Measurements from ENCODE around the gene KIR3DL1.
"Not testable (repeated sequence)": the region's sequence is repeated elsewhere in the genome, so short reads cannot be mapped to it uniquely, and the experiment has no call there.

KIR3DL1 gene

DNA sequence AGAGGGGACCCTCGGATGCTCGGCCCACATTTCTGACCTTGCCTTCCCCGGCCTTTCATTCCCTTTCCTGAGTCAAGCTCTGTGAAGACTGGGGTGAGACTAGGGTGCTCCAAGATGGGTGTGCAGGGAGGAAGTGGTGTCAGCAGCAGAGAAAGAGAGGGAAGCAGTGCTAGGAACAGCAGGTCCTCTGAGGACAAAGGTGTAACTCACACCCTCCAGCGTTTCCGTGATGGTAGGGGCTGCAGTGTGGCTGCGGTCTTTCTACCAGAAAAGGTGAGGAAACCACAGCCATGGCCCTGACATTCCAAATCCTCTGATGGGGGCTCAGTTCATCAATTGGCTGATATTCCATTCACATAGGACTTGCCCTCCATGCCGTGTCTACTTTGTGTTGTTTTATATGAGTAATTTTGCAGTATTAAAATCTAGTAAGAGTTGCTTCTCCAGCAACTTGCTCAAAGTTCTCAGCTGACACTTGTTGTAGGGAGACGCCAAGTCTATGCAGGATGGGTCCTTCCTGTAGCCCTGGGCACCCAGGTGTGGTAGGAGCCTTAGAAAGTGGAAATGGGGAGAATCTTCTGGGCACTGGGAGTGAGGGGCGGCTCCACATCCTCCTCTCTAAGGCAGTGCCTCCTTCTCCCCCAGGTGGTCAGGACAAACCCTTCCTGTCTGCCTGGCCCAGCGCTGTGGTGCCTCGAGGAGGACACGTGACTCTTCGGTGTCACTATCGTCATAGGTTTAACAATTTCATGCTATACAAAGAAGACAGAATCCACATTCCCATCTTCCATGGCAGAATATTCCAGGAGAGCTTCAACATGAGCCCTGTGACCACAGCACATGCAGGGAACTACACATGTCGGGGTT lies 1.6 kb downstream of the KIR3DL1 start:
- H3K4me1 ChIP-seq (ENCODE audit: control insufficient read depth, low read depth, low read length) = no peaks in the 10 kb centered on the region
- H3K4me3 ChIP-seq (ENCODE audit: low read length) = no peak overlapping the region
- peaks cover 43% of the 10 kb centered on the region for H3K9me3 ChIP-seq (ENCODE audit: control insufficient read depth, low read depth, low read length)
- H3K27ac ChIP-seq (ENCODE audit: low read length) = no peak overlapping the region
- no peaks in the 10 kb centered on the region for H3K27me3 ChIP-seq (ENCODE audit: control insufficient read depth, insufficient read depth, low read length)
- H3K36me3 ChIP-seq (ENCODE audit: control insufficient read depth, low read depth, low read length) = no peaks in the 10 kb centered on the region
- no peak overlapping the region for H3K9ac ChIP-seq (ENCODE audit: low read length)

DNA sequence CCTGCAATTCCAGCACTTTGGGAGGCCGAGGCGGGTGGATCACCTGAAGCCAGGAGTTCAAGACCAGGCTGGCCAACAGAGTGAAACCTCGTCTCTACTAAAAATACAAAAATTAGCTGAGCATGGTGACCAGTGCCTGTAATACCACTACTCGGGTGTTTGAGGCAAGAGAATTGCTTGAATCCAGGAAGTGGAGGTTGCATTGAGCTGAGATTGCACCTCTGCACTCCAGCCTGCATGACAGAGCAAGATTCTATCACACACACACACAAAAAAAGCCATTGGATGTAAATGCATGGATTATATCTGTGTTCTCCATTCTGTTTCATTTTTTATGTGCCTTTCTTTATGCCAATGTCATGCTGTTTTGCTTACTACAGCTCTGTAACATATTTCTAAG lies 8.1 kb downstream of the KIR3DL1 start:
- peaks cover 12% of the 10 kb centered on the region for H3K9me3 ChIP-seq (ENCODE audit: control insufficient read depth, low read depth, low read length)
- H3K4me1 ChIP-seq (ENCODE audit: control insufficient read depth, low read depth, low read length); H3K27me3 ChIP-seq (ENCODE audit: control insufficient read depth, insufficient read depth, low read length); H3K27ac ChIP-seq (ENCODE audit: low read length); H3K4me3 ChIP-seq (ENCODE audit: low read length); H3K9ac ChIP-seq (ENCODE audit: low read length); H3K36me3 ChIP-seq (ENCODE audit: control insufficient read depth, low read depth, low read length): not testable (repeated sequence)

DNA sequence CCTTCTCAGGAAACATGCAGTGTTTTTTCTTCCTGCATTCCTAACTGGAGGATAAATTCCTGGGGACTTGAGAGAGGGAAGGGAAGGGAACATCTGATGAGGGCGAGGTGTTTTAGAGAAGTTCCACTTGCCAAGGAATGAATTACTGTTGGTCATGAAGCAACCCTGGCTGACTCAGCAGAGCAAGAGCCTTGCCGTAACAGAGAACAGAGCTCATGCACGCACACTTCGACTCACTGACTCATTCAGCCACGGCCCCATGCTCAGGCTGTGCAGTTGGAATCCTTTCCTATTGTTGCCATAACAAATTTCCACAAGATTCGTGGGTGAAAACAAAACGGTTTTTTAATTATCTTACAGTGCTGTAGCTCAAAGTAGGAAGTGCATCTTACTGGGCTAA lies 9.1 kb downstream of the KIR3DL1 start:
- not testable (repeated sequence) for H3K9ac ChIP-seq (ENCODE audit: low read length); H3K27ac ChIP-seq (ENCODE audit: low read length); H3K27me3 ChIP-seq (ENCODE audit: control insufficient read depth, insufficient read depth, low read length); H3K4me1 ChIP-seq (ENCODE audit: control insufficient read depth, low read depth, low read length); H3K36me3 ChIP-seq (ENCODE audit: control insufficient read depth, low read depth, low read length); H3K4me3 ChIP-seq (ENCODE audit: low read length)
- peaks cover 11% of the 10 kb centered on the region for H3K9me3 ChIP-seq (ENCODE audit: control insufficient read depth, low read depth, low read length)

DNA sequence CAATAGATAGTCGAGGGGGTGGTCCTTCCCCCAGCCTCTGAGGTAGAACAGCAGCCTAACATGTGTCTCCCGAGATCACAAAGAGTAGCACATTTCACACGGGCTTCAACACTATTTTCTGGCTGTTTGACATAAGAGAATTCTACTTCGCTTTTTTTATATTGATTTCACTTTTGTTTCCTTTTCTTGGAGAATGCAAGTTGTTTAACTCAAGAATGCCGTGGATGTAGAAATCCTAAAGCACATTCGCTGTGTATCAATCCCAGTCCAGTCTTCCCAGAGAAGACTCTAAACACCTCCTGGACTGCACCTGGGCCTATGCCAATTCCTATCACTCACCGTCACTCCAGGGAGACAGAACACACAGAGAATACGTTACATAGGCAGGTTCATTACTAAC lies 11.8 kb downstream of the KIR3DL1 start:
- H3K27me3 ChIP-seq (ENCODE audit: control insufficient read depth, insufficient read depth, low read length); H3K9ac ChIP-seq (ENCODE audit: low read length); H3K9me3 ChIP-seq (ENCODE audit: control insufficient read depth, low read depth, low read length); H3K36me3 ChIP-seq (ENCODE audit: control insufficient read depth, low read depth, low read length); H3K27ac ChIP-seq (ENCODE audit: low read length); H3K4me1 ChIP-seq (ENCODE audit: control insufficient read depth, low read depth, low read length); H3K4me3 ChIP-seq (ENCODE audit: low read length): not testable (repeated sequence)

DNA sequence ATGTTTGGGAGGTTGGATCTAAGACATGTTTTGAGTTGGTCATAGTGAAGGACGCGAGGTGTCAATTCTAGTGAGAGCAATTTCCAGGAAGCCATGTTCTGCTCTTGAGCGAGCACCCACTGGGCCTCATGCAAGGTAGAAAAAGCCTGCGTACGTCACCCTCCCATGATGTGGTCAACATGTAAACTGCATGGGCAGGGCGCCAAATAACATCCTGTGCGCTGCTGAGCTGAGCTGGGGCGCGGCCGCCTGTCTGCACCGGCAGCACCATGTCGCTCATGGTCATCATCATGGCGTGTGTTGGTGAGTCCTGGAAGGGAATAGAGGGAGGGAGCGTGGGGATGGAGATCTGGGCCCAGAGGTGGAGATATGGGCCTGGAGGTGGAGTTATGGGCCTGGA lies 16.2 kb downstream of the KIR3DL1 start, which contains the start of gene KIR2DS4:
TSS of gene KIR2DS4 (plus strand) at position 181 of the 400 bp plus-strand sequence.
- H3K4me3 ChIP-seq (ENCODE audit: low read length); H3K9me3 ChIP-seq (ENCODE audit: control insufficient read depth, low read depth, low read length): not testable (repeated sequence)

DNA sequence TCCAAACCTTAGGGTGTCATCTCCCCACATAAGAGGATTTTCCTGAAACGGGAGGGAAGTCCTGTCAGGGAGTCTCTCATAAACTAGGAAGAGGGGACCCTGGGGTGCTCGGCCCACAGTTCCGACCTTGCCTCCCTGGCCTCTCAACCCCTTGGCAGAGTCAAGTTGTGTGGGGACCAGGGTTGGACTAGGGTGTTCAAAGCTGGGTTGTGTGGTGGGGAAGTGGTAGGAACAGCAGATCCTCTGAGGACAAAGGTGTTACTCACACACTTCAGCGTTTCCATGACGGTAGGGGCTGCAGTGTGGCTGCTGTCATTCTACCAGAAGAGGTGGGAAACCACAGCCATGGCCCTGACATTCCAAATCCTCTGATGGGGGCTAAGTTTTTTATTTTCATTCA lies 18.9 kb downstream of the KIR3DL1 start:
- H3K27me3 ChIP-seq (ENCODE audit: control insufficient read depth, insufficient read depth, low read length); H3K36me3 ChIP-seq (ENCODE audit: control insufficient read depth, low read depth, low read length): not testable (repeated sequence)

More for the DNA sequence above, 16.2 kb downstream of the KIR3DL1 start, which contains the start of gene KIR2DS4:
- not testable (repeated sequence) for H3K36me3 ChIP-seq (ENCODE audit: control insufficient read depth, low read depth, low read length); H3K27ac ChIP-seq (ENCODE audit: low read length); H3K4me1 ChIP-seq (ENCODE audit: control insufficient read depth, low read depth, low read length); H3K27me3 ChIP-seq (ENCODE audit: control insufficient read depth, insufficient read depth, low read length); H3K9ac ChIP-seq (ENCODE audit: low read length)

DNA sequence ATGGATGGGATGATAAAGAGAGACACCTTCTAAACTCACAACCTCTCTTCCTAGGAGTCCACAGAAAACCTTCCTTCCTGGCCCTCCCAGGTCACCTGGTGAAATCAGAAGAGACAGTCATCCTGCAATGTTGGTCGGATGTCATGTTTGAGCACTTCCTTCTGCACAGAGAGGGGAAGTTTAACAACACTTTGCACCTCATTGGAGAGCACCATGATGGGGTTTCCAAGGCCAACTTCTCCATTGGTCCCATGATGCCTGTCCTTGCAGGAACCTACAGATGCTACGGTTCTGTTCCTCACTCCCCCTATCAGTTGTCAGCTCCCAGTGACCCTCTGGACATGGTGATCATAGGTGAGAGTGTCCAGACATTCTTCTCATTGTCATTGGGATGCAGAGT lies 21.3 kb downstream of the KIR3DL1 start:
- H3K27ac ChIP-seq (ENCODE audit: low read length); H3K36me3 ChIP-seq (ENCODE audit: control insufficient read depth, low read depth, low read length); H3K9ac ChIP-seq (ENCODE audit: low read length): not testable (repeated sequence)

More for the DNA sequence above, 18.9 kb downstream of the KIR3DL1 start:
- H3K27ac ChIP-seq (ENCODE audit: low read length); H3K9ac ChIP-seq (ENCODE audit: low read length); H3K9me3 ChIP-seq (ENCODE audit: control insufficient read depth, low read depth, low read length); H3K4me3 ChIP-seq (ENCODE audit: low read length); H3K4me1 ChIP-seq (ENCODE audit: control insufficient read depth, low read depth, low read length): not testable (repeated sequence)

DNA sequence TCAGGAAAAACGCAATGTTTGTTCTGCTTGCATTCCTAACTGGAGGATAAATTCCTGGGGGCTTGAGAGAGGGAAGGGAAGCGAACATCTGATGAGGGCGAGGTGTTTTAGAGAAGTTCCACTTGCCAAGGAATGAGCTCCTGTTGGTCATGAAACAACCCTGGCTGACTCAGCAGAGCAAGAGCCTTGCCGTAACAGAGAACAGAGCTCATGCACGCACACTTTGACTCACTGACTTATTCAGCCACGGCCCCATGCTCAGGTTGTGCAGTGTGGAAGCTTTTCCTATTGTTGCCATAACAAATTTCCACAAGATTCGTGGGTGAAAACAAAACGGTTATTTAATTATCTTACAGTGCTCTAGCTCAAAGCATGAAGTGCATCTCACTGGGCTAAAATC lies 26.9 kb downstream of the KIR3DL1 start:
- not testable (repeated sequence) for H3K4me3 ChIP-seq (ENCODE audit: low read length); H3K27ac ChIP-seq (ENCODE audit: low read length); H3K27me3 ChIP-seq (ENCODE audit: control insufficient read depth, insufficient read depth, low read length); H3K36me3 ChIP-seq (ENCODE audit: control insufficient read depth, low read depth, low read length); H3K9ac ChIP-seq (ENCODE audit: low read length); H3K4me1 ChIP-seq (ENCODE audit: control insufficient read depth, low read depth, low read length)
- peaks cover 12% of the 10 kb centered on the region for H3K9me3 ChIP-seq (ENCODE audit: control insufficient read depth, low read depth, low read length)

More for the DNA sequence above, 21.3 kb downstream of the KIR3DL1 start:
- not testable (repeated sequence) for H3K4me1 ChIP-seq (ENCODE audit: control insufficient read depth, low read depth, low read length); H3K9me3 ChIP-seq (ENCODE audit: control insufficient read depth, low read depth, low read length); H3K4me3 ChIP-seq (ENCODE audit: low read length); H3K27me3 ChIP-seq (ENCODE audit: control insufficient read depth, insufficient read depth, low read length)

DNA sequence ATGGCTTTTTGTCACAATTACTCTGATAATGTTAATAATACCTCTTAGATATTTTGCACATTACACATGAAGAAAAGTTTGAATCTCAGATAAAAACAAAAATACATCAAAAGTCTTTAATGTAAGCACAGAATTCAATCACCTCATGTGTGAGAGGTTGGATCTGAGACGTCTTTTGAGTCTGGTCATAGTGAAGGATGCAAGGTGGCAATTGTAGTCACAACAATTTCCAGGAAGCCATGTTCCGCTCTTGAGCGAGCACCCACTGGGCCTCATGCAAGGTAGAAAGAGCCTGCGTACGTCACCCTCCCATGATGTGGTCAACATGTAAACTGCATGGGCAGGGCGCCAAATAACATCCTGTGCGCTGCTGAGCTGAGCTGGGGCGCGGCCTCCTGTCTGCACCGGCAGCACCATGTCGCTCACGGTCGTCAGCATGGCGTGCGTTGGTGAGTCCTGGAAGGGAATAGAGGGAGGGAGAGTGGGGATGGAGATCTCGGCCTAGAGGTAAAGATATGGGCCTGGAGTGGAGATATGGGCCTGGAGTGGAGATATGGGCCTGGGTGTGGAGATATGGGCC lies 33.9 kb downstream of the KIR3DL1 start, which contains the start of gene KIR3DL2:
TSS of gene KIR3DL2 (plus strand) at position 383 of the 580 bp plus-strand sequence. CDS start at position 416, 33 bp downstream.
- H3K9me3 ChIP-seq (ENCODE audit: control insufficient read depth, low read depth, low read length) = peaks cover 27% of the 10 kb centered on the region
- H3K4me3 ChIP-seq (ENCODE audit: low read length); H3K27ac ChIP-seq (ENCODE audit: low read length); H3K27me3 ChIP-seq (ENCODE audit: control insufficient read depth, insufficient read depth, low read length); H3K4me1 ChIP-seq (ENCODE audit: control insufficient read depth, low read depth, low read length); H3K9ac ChIP-seq (ENCODE audit: low read length); H3K36me3 ChIP-seq (ENCODE audit: control insufficient read depth, low read depth, low read length): not testable (repeated sequence)

DNA sequence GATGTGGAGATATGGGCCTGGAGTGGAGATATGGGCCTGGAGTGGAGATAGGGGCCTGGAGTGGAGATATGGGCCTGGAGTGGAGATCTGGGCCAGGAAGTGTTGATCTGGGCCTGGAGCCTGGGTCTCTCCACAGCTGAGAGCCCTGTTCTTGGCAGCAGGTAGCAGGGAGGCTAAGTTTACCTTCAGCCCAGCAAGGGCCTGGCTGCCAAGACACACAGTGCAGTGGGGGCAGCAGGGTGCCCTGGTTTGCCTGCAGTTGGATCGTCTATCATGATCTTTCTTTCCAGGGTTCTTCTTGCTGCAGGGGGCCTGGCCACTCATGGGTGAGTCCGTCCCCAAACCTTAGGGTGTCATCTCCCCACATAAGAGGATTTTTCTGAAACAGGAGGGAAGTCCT lies 34.7 kb downstream of the KIR3DL1 start:
- H3K9me3 ChIP-seq (ENCODE audit: control insufficient read depth, low read depth, low read length) = peaks cover 27% of the 10 kb centered on the region
- H3K27me3 ChIP-seq (ENCODE audit: control insufficient read depth, insufficient read depth, low read length) = no peaks in the 10 kb centered on the region
- no peaks in the 10 kb centered on the region for H3K4me1 ChIP-seq (ENCODE audit: control insufficient read depth, low read depth, low read length)
- no peak overlapping the region for H3K27ac ChIP-seq (ENCODE audit: low read length)
- H3K36me3 ChIP-seq (ENCODE audit: control insufficient read depth, low read depth, low read length) = no peaks in the 10 kb centered on the region
- no peak overlapping the region for H3K4me3 ChIP-seq (ENCODE audit: low read length)
- H3K9ac ChIP-seq (ENCODE audit: low read length) = no peak overlapping the region

DNA sequence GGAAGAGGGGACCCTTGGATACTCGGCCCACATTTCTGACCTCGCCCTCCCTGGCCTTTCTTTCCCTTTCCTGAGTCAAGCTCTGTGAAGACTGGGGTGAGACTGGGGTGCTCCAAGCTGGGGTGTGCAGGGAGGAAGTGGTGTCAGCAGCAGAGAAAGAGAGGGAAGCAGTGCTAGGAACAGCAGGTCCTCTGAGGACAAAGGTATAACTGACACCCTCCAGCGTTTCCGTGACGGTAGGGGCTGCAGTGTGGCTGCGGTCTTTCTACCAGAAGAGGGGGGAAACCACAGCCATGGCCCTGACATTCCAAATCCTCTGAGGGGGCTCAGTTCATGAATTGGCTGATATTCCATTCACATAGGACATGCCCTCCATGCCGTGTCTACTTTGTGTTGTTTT lies 35.1 kb downstream of the KIR3DL1 start:
- Histone ChIP-seq H3K27ac (ENCODE audit: low read length) (no peak overlapping the region), H3K9me3 (ENCODE audit: control insufficient read depth, low read depth, low read length) (peaks cover 27% of the 10 kb centered on the region)

DNA sequence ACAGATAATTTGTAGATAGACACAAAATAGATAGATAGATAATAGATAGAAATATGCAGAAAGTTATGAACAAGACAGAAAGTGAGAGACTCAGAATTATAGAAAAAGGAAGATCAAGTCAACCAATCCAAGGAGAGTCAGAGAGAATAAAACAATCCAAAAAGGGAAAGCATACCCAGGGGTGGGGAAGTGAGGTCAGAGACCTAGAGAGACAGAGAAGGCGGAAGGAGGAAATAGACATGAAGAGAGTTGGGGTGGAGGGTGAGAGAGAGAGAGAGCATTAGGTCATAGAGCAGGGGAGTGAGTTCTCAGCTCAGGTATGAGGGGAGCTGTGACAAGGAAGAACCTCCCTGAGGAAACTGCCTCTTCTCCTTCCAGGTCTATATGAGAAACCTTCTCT lies 39.0 kb downstream of the KIR3DL1 start:
- not testable (repeated sequence) for H3K9ac ChIP-seq (ENCODE audit: low read length); H3K27me3 ChIP-seq (ENCODE audit: control insufficient read depth, insufficient read depth, low read length); H3K27ac ChIP-seq (ENCODE audit: low read length); H3K4me1 ChIP-seq (ENCODE audit: control insufficient read depth, low read depth, low read length); H3K36me3 ChIP-seq (ENCODE audit: control insufficient read depth, low read depth, low read length); H3K9me3 ChIP-seq (ENCODE audit: control insufficient read depth, low read depth, low read length); H3K4me3 ChIP-seq (ENCODE audit: low read length)

More for the DNA sequence above, 35.1 kb downstream of the KIR3DL1 start:
- no peak overlapping the region for H3K9ac ChIP-seq (ENCODE audit: low read length)
- H3K36me3 ChIP-seq (ENCODE audit: control insufficient read depth, low read depth, low read length) = no peaks in the 10 kb centered on the region
- H3K4me3 ChIP-seq (ENCODE audit: low read length) = no peak overlapping the region
- H3K4me1 ChIP-seq (ENCODE audit: control insufficient read depth, low read depth, low read length) = no peaks in the 10 kb centered on the region
- no peaks in the 10 kb centered on the region for H3K27me3 ChIP-seq (ENCODE audit: control insufficient read depth, insufficient read depth, low read length)

All from iPS-18a (cell line).